Measurements from ENCODE around the gene ABCC10. TPM values are rescaled to one million over a fixed set of nuclear protein-coding genes. Genes with fewer than 3 reads are reported as not detected.
"Not testable (repeated sequence)": the region's sequence is repeated elsewhere in the genome, so short reads cannot be mapped to it uniquely, and the experiment has no call there.

ABCC10 gene
- total and polyA plus RNA-seq, 10 of the 15 experiments (the other 5 are each of a cell fraction or from before 2014, with no cell fraction given): 0.80 to 18.2 (median 6.4) TPM

DNA sequence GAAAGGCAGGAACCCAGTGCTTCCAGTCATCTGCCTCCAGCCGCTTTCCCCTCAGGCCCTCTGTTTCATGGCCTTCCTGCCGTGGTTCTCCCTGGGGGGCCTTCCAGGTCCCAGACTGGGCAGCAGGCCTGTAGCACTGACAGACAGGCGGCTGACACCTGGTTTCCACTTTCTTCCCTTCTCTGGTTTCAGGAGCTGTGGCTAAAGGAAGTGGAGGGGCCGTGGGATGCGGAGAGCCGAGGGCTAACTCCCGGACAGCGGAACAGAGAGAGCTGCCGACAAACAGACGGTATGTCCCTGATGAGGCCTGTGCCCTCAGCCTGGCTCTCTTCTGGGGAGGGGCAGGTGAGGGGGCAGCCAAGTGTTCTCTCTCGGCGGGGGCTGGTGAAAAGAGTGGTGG lies 70.3 kb downstream of the ABCC10 start (continued):
- TF ChIP-seq, protein P1, sequence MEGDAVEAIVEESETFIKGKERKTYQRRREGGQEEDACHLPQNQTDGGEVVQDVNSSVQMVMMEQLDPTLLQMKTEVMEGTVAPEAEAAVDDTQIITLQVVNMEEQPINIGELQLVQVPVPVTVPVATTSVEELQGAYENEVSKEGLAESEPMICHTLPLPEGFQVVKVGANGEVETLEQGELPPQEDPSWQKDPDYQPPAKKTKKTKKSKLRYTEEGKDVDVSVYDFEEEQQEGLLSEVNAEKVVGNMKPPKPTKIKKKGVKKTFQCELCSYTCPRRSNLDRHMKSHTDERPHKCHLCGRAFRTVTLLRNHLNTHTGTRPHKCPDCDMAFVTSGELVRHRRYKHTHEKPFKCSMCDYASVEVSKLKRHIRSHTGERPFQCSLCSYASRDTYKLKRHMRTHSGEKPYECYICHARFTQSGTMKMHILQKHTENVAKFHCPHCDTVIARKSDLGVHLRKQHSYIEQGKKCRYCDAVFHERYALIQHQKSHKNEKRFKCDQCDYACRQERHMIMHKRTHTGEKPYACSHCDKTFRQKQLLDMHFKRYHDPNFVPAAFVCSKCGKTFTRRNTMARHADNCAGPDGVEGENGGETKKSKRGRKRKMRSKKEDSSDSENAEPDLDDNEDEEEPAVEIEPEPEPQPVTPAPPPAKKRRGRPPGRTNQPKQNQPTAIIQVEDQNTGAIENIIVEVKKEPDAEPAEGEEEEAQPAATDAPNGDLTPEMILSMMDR (IDR thresholded peaks at IDR 0.05 in 2 of 3, conservative IDR thresholded peaks at IDR 0.05 in 1 of 3; ENCODE audit: control insufficient read depth in 2 of 3, extremely low read depth in 1 of 3, insufficient read depth in 1 of 3, low read depth in 3 of 3, low read length in 3 of 3): no peak
- TF ChIP-seq, protein P2, sequence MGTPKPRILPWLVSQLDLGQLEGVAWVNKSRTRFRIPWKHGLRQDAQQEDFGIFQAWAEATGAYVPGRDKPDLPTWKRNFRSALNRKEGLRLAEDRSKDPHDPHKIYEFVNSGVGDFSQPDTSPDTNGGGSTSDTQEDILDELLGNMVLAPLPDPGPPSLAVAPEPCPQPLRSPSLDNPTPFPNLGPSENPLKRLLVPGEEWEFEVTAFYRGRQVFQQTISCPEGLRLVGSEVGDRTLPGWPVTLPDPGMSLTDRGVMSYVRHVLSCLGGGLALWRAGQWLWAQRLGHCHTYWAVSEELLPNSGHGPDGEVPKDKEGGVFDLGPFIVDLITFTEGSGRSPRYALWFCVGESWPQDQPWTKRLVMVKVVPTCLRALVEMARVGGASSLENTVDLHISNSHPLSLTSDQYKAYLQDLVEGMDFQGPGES (IDR thresholded peaks at IDR 0.05): no peak
- no peak for TF ChIP-seq CREM (IDR thresholded peaks at IDR 0.05; ENCODE audit: low read depth)

DNA sequence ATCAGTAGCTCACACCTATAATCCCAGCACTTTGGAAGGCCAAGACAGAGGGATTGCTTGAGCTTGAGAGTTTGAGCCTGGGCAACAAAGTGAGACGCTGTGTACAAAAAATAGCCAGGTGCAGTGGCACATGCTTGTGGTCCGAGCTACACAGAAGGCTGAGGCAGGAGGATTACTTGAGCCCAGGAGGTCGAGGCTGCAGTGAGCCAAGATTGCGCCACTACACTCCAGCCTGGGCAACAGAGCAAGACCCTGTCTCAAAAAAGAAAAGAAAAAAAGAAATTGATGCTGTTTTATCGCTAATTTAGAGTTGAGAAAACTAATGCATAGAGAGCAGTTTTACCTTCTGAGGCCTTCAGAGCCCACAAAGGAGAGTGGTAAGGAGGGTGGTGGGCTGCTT lies 71.0 kb downstream of the ABCC10 start:
- ATAC-seq; SMC1A ChIA-PET (ENCODE audit: uncharacterized antibody, unreplicated experiment); BruUV-seq (replicated peaks); H3K9ac ChIP-seq (ENCODE audit: control insufficient read depth, insufficient read depth, low read length); H4K20me1 ChIP-seq (ENCODE audit: control insufficient read depth, insufficient read depth); H3K27ac ChIP-seq (ENCODE audit: control insufficient read depth, insufficient read depth); H3K9me3 ChIP-seq (replicated peaks; ENCODE audit: control insufficient read depth, insufficient read depth, low read length); FAIRE-seq; POLR2A ChIA-PET; intact Hi-C loops (cut with micrococcal nuclease; ENCODE audit: unreplicated experiment); H2AFZ ChIP-seq (ENCODE audit: control insufficient read depth, low read depth, low read length); H3K4me3 ChIP-seq; in situ Hi-C loops (cut with MboI); DNase-seq (ENCODE audit: low read depth, low spot score); H3K4me1 ChIP-seq (ENCODE audit: control insufficient read depth, insufficient read depth, low read length); H3K27me3 ChIP-seq (replicated peaks in 1 of 2; ENCODE audit: control insufficient read depth in 2 of 2, insufficient read depth in 2 of 2, low read length in 1 of 2); H3K4me2 ChIP-seq (ENCODE audit: control insufficient read depth, insufficient read depth); H3K79me2 ChIP-seq (ENCODE audit: control insufficient read depth, insufficient read depth, low read length); RAD21 ChIA-PET (ENCODE audit: unreplicated experiment): not testable (repeated sequence)
- peaks cover 13 to 16% of the 10 kb centered on the region in 2 experiments; a peak in 3 of 4 replicates for H3K36me3 ChIP-seq (ENCODE audit: control insufficient read depth in 2 of 2, insufficient read depth in 2 of 2, low read length in 1 of 2)
- WGBS (ENCODE audit: insufficient coverage, insufficient replicate concordance, low lambda C conversion rate, missing lambda C conversion rate): 99% methylated on average over 5 of the region's 5 CpGs
- CTCF ChIA-PET: interaction anchor here (7.6 kb wide), 1 partner anchor 9 kb away, joined by 70 read pairs; the partner anchor contains the start of gene LRRC73

Data from GM12878 (cell line).